Right lobe of liver (tissue), 4 donors: Measurements from ENCODE around the gene RABL6.

ENCODE experiments used
- POLR2A ChIP-seq: fragments of 450-650 bp; IDR thresholded peaks from one replicate; pipeline ENCODE4 v1.6.1; 2017; ENCODE audit warnings: antibody characterized with exemption, mild to moderate bottlenecking
- TF ChIP-seq, protein P1 (sequence below), 4 donors: fragments of 200-600 bp in 3 of 4; fragments of 450-650 bp in 1 of 4; IDR thresholded peaks; one replicate each; pipeline versions ENCODE4 v1.5.1 to v1.8.0; 2016 to 2022; ENCODE audit warnings: antibody characterized with exemption in 4 of 4, mild to moderate bottlenecking in 2 of 4
- donor health status: DM: no; HTN: no; CAD: no.
- donor health status: DM: no; HTN: no; CAD: no.
- donor health status: DM: no; HTN: yes; CAD: no.

DNA sequence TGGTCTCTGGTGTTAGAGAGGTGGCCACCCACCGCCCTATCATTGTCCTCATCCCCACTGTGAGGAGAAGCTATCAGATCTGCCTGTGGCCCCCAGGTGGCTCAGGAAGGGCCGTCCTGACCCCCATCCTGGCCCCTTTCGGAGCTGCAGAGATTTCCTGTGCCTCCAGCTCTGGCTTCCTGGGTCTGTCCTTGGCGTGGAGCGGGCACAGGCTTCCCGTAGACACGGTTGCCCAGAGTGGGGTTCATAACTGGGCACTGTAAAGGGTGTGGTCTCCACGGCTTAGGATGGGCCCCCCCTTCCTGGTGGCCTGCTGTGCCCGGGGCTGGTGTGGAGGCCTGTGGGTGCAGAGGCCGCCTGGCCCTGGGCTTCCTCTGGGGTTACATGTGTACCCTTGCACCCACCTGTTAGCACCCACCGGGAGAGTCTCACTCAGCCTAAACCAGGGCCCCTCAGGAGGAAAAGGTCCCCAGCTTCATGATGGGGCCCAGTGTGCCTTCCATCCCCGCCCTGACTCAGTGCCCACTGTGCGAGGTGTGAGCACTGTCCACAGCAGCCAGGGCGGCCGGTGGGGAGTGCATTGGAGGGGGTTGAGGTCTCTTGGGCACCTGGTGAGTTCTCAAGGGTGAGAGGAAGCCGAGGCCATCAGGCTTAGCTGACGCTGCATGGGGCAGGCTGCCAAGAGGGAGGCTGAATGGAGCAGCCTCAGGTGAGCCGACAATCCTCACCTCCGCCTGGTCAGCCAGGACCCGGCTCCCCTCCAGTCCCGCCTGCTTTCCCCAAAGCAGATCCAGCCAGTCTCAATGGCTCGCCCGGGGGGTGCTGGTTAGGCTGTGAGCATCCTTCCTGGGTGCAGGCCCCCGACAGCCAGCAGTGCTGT is 19.2 kb downstream of the RABL6 start:
- TF ChIP-seq, protein P1, sequence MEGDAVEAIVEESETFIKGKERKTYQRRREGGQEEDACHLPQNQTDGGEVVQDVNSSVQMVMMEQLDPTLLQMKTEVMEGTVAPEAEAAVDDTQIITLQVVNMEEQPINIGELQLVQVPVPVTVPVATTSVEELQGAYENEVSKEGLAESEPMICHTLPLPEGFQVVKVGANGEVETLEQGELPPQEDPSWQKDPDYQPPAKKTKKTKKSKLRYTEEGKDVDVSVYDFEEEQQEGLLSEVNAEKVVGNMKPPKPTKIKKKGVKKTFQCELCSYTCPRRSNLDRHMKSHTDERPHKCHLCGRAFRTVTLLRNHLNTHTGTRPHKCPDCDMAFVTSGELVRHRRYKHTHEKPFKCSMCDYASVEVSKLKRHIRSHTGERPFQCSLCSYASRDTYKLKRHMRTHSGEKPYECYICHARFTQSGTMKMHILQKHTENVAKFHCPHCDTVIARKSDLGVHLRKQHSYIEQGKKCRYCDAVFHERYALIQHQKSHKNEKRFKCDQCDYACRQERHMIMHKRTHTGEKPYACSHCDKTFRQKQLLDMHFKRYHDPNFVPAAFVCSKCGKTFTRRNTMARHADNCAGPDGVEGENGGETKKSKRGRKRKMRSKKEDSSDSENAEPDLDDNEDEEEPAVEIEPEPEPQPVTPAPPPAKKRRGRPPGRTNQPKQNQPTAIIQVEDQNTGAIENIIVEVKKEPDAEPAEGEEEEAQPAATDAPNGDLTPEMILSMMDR (IDR thresholded peaks at IDR 0.05): no peak
- no peak for TF ChIP-seq POLR2A
